IPS DF 19.7 (cell line): ENCODE results near the gene GULP1.
"Not testable (repeated sequence)": the region's sequence is repeated elsewhere in the genome, so short reads cannot be mapped to it uniquely, and the experiment has no call there.

Experiments
- DNase-seq: peaks from one replicate; pipeline ENCODE4 v3.0.0-alpha.2; 2013; ENCODE audit warnings: low read depth, low spot score

GULP1 gene

DNA sequence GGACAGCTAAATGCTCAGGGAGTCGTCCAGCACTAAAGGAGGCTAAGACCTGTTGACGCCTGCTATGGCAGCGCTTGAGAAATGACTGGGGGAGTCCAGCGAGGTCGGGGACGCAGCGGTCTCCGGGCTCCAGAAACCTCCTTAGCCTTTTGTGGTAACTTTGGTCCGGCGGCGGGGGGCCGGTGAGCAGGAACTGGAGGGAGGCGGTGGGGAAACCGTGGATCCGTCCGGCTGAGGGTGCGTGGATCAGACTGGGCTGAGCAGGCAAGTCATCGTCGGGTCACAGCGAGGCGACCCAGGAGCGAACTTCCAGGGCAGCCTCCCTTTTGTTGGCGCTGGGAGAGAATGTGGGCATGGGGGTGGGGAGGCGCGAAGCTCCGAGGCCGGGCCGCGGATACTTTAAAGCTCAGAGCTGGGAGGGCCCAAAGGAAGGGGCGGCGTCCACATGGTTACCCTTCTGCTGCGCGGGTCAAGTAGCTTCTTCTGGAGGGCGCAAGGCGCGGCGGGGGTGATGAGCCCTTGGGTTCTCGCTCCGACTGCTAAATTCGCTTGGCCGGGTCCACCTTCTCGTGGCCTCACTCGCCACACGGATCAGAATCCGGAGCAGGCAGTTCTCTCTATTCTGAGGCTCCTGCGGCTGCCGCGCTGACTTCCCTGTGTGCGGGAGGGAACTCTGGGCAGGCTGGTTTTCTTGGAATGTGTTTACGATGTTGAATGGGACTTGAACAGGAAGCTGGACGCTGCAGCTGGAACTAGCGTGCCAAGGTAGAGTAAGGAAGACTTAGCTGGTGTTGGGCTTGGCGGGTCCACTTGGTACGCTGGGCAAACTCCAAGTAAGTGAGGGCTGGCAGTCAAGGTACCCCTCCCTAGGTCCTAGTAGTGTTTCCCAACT lies 920 bp downstream of the GULP1 start:
- DNase-seq = no peak

- no peak for DNase-seq
These were observed 2.1 kb downstream of the GULP1 start for GRCh38 chr2:188293601-188294351.

DNA sequence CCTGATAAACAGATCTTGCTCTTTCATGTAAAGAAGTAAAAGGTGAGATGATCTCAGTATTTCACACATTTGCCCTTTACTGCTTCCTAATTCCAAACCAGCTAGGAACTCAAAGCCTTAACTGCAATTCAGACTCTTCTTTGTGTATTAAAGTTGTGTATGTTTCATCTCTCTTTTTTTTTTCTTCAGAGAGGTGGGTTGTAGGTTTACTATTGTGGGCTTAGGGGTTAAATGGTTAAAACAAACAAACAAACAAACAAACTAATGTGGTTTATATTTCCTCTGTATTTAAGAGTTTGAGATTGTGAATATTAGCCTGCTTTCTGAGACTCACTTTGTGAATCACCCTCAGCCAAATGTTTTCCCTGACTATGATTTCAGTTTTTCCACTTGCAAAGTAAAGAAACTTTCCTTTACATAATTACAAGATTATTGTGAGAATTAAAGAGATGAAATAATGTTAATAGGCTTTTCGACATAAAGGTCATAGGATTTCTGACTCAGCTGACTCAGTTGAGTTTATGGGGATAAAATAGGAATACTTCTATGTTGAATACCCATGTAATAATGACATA lies 2.8 kb downstream of the GULP1 start:
- no peak for DNase-seq

- no peak for DNase-seq
These were observed 3.5 kb downstream of the GULP1 start for GRCh38 chr2:188295067-188295685.

- DNase-seq = no peak
These were observed 6.3 kb downstream of the GULP1 start for GRCh38 chr2:188297978-188298377.

GRCh38 chr2:188298937-188299371 lies 7.3 kb downstream of the GULP1 start:
- not testable (repeated sequence) for DNase-seq

- DNase-seq = peak; percentile 98
These were observed 11.8 kb downstream of the GULP1 start for GRCh38 chr2:188303363-188304031.

DNA sequence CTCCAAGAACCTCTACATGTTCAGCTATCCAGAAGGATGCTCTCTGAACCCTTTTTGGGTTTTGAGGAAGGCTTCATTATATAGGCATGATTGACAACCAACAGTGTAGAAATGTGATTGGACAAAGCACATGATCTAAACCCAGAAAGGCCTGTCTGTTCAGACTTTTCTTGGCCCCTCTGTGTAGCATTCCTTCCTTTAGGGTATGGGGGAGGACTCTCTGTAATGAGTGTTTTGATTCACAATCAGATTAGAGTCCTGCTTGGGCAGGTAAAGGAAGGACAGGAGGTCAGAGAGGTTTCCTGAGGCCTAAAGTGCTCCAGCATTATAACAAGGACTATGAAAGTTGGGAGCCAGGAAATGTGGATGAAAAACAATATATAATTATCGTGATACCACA lies 13.6 kb downstream of the GULP1 start:
- no peak for DNase-seq

DNA sequence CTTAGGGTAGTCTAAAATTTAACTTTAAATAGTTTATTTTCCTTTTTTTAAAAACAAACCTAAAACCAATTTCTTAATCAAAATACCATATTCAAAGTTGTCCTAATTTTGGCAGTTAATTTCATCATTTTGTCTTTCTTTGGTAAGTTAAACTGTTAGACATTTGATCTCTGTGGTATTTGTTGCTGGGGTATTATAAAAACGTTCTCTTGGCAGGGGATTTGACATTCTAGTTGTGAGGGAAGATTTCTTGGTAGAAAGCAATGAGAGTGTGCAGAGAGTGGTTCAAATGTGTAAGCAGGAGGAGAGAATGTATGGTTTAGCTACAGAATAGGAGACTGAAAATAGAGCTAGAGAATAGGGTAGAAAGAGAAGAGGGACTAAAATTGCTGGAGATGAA lies 14.6 kb downstream of the GULP1 start:
- no peak for DNase-seq

- DNase-seq = no peak
These were observed 16.2 kb downstream of the GULP1 start for GRCh38 chr2:188307850-188308283.

GRCh38 chr2:188308483-188308882 lies 16.8 kb downstream of the GULP1 start:
- no peak for DNase-seq

DNA sequence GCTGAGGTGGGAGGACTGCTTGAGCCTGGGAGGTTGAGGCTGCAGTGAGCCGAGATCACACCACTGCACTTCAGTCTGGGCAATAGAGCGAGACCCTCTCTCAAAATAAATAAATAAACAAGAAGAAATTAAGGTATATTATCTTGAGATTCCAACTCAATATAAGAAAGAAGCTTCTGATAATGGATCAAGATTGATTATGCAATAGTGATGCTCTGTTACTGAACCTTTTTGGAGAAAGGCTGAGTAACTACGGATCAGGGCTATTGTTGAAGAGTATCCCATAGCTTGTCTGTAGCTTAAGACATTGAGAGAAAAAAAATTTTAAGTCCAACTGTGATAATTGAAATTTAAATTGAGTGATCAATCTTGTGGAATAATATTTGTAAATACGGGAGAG lies 17.7 kb downstream of the GULP1 start:
- no peak for DNase-seq

GRCh38 chr2:188314314-188315054 lies 22.8 kb downstream of the GULP1 start:
- no peak for DNase-seq

GRCh38 chr2:188315750-188316149 lies 24.1 kb downstream of the GULP1 start:
- no peak for DNase-seq

DNA sequence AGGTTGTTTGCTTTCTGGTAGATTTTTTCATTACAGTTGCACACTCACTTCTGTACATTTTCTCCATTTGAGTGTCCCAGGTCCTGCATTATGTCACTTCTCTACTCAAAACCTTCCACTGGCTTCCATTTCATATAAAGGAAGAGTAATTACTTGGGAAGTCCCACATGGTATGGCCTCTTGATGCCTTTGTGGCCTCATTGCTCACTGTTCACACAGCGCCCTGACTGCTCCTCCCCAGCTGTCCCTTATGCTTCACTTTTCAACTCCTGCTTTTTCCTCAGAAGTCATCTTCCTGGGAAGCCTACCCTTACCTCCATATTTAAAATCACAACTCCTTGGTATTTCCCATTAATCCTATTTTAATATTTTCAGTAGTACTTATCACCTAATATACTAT lies 24.7 kb downstream of the GULP1 start:
- DNase-seq = no peak

GRCh38 chr2:188316791-188317423 lies 25.2 kb downstream of the GULP1 start:
- DNase-seq = no peak

DNA sequence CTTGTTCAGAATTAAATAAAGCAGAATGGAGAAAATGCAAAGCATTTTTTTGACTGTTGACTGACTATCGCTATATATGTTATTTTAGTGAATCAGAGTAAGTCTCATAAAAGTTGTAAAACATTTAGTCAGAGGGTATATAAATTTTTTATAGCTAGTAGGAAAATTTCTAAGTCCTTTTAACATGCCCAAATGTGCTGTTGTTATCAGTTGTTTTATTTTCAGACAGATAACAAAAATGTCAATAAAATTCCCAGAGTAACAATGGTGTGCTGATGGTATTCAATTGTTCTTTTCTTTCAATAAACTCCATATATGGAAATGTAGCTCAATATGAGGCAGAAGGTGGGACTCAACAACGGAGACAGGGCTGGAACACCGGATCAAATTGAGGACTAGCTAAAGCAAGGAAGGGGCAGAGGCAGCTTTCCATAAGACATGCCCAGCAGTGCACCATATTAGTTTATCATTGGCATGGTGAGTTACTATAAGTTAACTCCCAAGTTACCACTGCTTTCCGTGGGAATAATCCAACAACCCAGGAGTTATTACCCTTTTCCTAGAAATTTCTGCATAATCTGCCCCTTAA lies 26.6 kb downstream of the GULP1 start:
- no peak for DNase-seq

DNA sequence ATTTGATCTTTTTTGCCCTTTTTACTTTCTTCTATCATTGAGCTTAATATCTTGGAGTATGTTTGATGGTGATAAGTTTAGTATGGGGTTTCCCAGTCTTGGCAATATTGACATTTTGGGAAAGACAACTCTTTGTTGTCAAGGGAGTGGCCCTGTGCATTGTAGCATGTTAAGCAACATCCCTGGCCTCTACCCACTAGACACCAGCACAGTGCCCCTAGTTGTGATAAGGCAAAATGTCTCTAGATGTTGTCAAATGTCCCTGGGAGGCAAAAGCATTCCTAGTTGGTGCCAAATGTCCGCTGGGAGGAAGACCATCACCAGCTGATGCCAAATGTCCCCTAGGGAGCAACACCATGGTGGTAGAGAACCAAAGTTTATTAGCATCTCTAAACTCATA lies 28.2 kb downstream of the GULP1 start:
- DNase-seq = no peak

- no peak for DNase-seq
These were observed 29.2 kb downstream of the GULP1 start for GRCh38 chr2:188320861-188321260.
